Mucosa of descending colon (tissue), 3 donors: ENCODE measurements around the gene SLC6A5. TPM values are rescaled to one million over a fixed set of nuclear protein-coding genes. Genes with fewer than 3 reads are reported as not detected.

Experiments
- ATAC-seq: fragments of 200-7000 bp; cut with Tn5 transposase; one replicate; pipeline ENCODE4 v1.9.1; 2020; ENCODE audit warnings: mild to moderate bottlenecking, moderate library complexity
- DNase-seq, 3 donors: peaks; one replicate each; pipeline ENCODE4 v3.0.0-alpha.2; 2020
- H3K36me3 ChIP-seq: fragments of 200-600 bp; one replicate; pipeline ENCODE4 v1.8.0; 2021; ENCODE audit warnings: low read depth, mild to moderate bottlenecking
- H3K4me1 ChIP-seq: fragments of 200-600 bp; one replicate; pipeline ENCODE4 v1.8.0; 2021; ENCODE audit warnings: low read depth, mild to moderate bottlenecking
- H3K4me3 ChIP-seq: fragments of 200-600 bp; one replicate; pipeline ENCODE4 v1.8.0; 2021; ENCODE audit warnings: mild to moderate bottlenecking
- H3K9me3 ChIP-seq: fragments of 200-600 bp; one replicate; pipeline ENCODE4 v1.8.0; 2021; ENCODE audit warnings: mild to moderate bottlenecking
- CTCF ChIP-seq: fragments of 200-600 bp; IDR thresholded peaks from one replicate; pipeline ENCODE4 v1.8.0; 2022; ENCODE audit warnings: antibody characterized with exemption, mild to moderate bottlenecking
- intact Hi-C, 2 donors: fragments of 100-400 bp; cut with DNase I in 1 of 2; cut with micrococcal nuclease in 1 of 2; formaldehyde crosslinking; loops; one replicate each; pipeline versions ENCODE4 v1.11.0 to v1.11.1; 2022; cut with DNase I, micrococcal nuclease
- total RNA-seq, 3 donors: library from RNA; stranded (reverse); fragmentation: NEBNext Ultra II Directional in 2 of 3; extraction: Animal tissue kit (Norgen Biotek cat#: 25700) in 2 of 3; gene quantifications; one replicate each; pipeline versions ENCODE4 v1.2.1 to v1.2.4, GENCODE V29; 2021 to 2023
- donor health status: DM: no; HTN: no; CAD: no; lungs with moderate emphysema.
- donor health status: DM: no; HTN: no; CAD: no.
- donor health status: DM: no; HTN: yes; CAD: no.

SLC6A5 gene
- total RNA-seq, 3 donors from 2014 or later = not detected

- Histone ChIP-seq H3K36me3 (no peaks in the 10 kb centered on the region), H3K9me3 (no peaks in the 10 kb centered on the region), H3K4me1 (no peaks in the 10 kb centered on the region), H3K4me3 (no peak overlapping the region)
- ATAC-seq (no peak), DNase-seq (no peak)
- intact Hi-C loops = no loop called here
- no peak for TF ChIP-seq CTCF
Measured at GRCh38 chr11:20604864-20605601, 5.6 kb downstream of the SLC6A5 start.

DNA sequence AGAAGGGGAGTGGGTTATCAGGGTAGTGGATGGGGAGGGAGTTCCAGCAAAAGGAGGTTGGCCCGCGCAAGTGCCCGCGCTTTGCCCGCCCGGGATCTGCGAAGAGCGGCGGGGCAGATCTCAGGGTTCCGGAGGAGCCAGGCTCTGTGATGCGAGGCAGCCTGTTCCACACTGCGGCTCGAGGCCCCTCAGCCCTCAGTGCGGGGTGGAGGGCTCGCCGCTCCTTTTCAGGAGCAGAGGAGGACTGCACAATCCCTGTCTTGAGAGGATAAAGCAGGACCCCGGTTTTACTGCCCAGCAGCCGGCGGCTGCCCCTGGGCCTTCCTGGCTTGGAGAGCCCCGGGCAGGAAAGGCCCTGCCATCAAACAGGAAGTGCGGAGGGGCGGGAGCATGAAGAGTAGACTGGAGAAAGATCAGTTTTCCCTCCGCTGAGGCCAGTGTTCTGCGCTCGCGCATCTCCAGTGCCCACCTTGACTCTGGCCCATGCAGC, 6.2 kb downstream of the SLC6A5 start:
- ATAC-seq (no peak), DNase-seq (no peak)
- Histone ChIP-seq H3K4me3 (no peak overlapping the region), H3K36me3 (no peaks in the 10 kb centered on the region), H3K4me1 (no peaks in the 10 kb centered on the region), H3K9me3 (no peaks in the 10 kb centered on the region)
- TF ChIP-seq CTCF = no peak
- intact Hi-C loops = no loop called here

GRCh38 chr11:20608934-20609333, 9.5 kb downstream of the SLC6A5 start:
- no peak for TF ChIP-seq CTCF
- ATAC-seq (no peak), DNase-seq (no peak)
- Histone ChIP-seq H3K4me1 (no peaks in the 10 kb centered on the region), H3K36me3 (no peaks in the 10 kb centered on the region), H3K9me3 (no peaks in the 10 kb centered on the region), H3K4me3 (no peak overlapping the region)
- intact Hi-C loops = no loop called here

GRCh38 chr11:20609727-20610707, 10.6 kb downstream of the SLC6A5 start:
- DNase-seq (peak; percentile 64 to 81 (median 73)), ATAC-seq (peak; percentile 94)
- peak; percentile 89 for TF ChIP-seq CTCF
- Histone ChIP-seq H3K36me3 (no peaks in the 10 kb centered on the region), H3K4me3 (no peak overlapping the region), H3K4me1 (no peaks in the 10 kb centered on the region), H3K9me3 (no peaks in the 10 kb centered on the region)
- intact Hi-C loops = no loop called here

- Histone ChIP-seq H3K4me3 (no peak overlapping the region), H3K4me1 (no peaks in the 10 kb centered on the region), H3K9me3 (no peaks in the 10 kb centered on the region), H3K36me3 (no peaks in the 10 kb centered on the region)
- DNase-seq (no peak), ATAC-seq (no peak)
- TF ChIP-seq CTCF = no peak
- intact Hi-C loops = no loop called here
Measured at GRCh38 chr11:20610825-20611224, 11.4 kb downstream of the SLC6A5 start.
